GM12892 (cell line): Measurements from ENCODE around the gene SCAMP5.

Source experiments
- POLR2A ChIP-seq: IDR thresholded peaks from 2 replicates; pipeline ENCODE4 v1.6.1; 2011; ENCODE audit warnings: low read depth, low read length, control low read depth
- POLR2AphosphoS5 ChIP-seq: IDR thresholded peaks from 2 replicates; pipeline ENCODE4 v1.6.1; 2011; ENCODE audit warnings: low read depth, low read length, control low read depth
- TAF1 ChIP-seq: IDR thresholded peaks from 2 replicates; pipeline ENCODE4 v1.6.1; 2011; ENCODE audit warnings: low read depth, mild to moderate bottlenecking, control low read depth, low read length, borderline replicate concordance

GRCh38 chr15:74988007-74988800 is 7.2 kb upstream of the SCAMP5 start:
- TF ChIP-seq POLR2AphosphoS5 (no peak), POLR2A (no peak), TAF1 (no peak)
